Stimulated activated naive CD4-positive, alpha-beta T cell (primary cell): ENCODE measurements around the gene PGAP3.

Experiments
- DNase-seq, 6 experiments: peaks; one replicate each; lab custom pipeline; 2025; lab: John Stamatoyannopoulos, UW

The PGAP3 gene

GRCh38 chr17:39671651-39672521, 16.0 kb downstream of the PGAP3 start:
- no peak for DNase-seq

GRCh38 chr17:39670746-39671145, 17.1 kb downstream of the PGAP3 start:
- DNase-seq, result no peak

GRCh38 chr17:39669897-39670735, 17.7 kb downstream of the PGAP3 start:
- DNase-seq, result no peak

- DNase-seq, result peak; percentile 39 to 67 (median 52)
Measured at GRCh38 chr17:39667945-39668924, 19.6 kb downstream of the PGAP3 start, which contains the start of gene PNMT. Gene PNMT (plus strand): TSS chr17:39668453. CDS start chr17:39668476, 23 bp downstream.

- DNase-seq, result no peak
Measured at GRCh38 chr17:39667262-39667944, 20.5 kb downstream of the PGAP3 start.

GRCh38 chr17:39666601-39667261, 21.1 kb downstream of the PGAP3 start:
- no peak for DNase-seq

- DNase-seq, result no peak
Measured at GRCh38 chr17:39666231-39666600, 21.6 kb downstream of the PGAP3 start.

GRCh38 chr17:39665642-39666224, 22.1 kb downstream of the PGAP3 start:
- no peak for DNase-seq

GRCh38 chr17:39664581-39665561, 23.0 kb downstream of the PGAP3 start, which contains the start of gene TCAP:
Gene TCAP (plus strand): TSS chr17:39665349. CDS start chr17:39665360, 11 bp downstream.
- DNase-seq, result no peak

- DNase-seq, result no peak
Measured at GRCh38 chr17:39663688-39664580, 23.9 kb downstream of the PGAP3 start.

- no peak for DNase-seq
Measured at GRCh38 chr17:39663340-39663687, 24.5 kb downstream of the PGAP3 start.

- DNase-seq, result no peak
Measured at GRCh38 chr17:39662551-39663339, 25.1 kb downstream of the PGAP3 start.

- DNase-seq, result no peak
Measured at GRCh38 chr17:39661744-39662541, 25.9 kb downstream of the PGAP3 start.

GRCh38 chr17:39660397-39661385, 27.2 kb downstream of the PGAP3 start:
- DNase-seq, result no peak

- DNase-seq, result no peak
Measured at GRCh38 chr17:39660011-39660360, 27.9 kb downstream of the PGAP3 start.
